Measurements from ENCODE around the gene ACTL10. TPM values are rescaled to one million over a fixed set of nuclear protein-coding genes. Genes with fewer than 3 reads are reported as not detected.
A peak's percentile ranks its signal among the peaks of the same experiment; 100 is the strongest.

Gene ACTL10
- total and polyA plus RNA-seq, 2 of the 13 experiments (the other 11 are each of a cell fraction or from before 2014, with no cell fraction given), result not detected

- TF ChIP-seq, protein P1, sequence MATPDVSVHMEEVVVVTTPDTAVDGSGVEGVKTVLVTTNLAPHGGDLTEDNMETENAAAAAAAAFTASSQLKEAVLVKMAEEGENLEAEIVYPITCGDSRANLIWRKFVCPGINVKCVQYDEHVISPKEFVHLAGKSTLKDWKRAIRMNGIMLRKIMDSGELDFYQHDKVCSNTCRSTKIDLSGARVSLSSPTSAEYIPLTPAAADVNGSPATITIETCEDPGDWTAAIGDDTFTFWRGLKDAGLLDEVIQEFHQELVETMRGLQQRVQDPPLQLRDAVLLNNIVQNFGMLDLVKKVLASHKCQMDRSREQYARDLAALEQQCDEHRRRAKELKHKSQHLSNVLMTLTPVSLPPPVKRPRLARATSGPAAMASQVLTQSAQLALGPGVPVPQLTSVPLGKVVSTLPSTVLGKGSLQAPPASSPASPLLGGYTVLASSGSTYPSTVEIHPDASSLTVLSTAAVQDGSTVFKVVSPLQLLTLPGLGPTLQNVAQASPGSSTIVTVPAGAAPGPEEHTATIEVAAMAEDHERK (CRISPR knock-in tag; IDR thresholded peaks at IDR 0.05; ENCODE audit: low read depth), result no peak
- no peak for TF ChIP-seq GATAD2A (CRISPR knock-in tag; IDR thresholded peaks at IDR 0.05)
- TF ChIP-seq ZBTB7A (CRISPR knock-in tag; IDR thresholded peaks at IDR 0.05), result 0 out of 2 replicates have a peak, but pooled peaks have one; percentile 55
- TF ChIP-seq SIN3A (IDR thresholded peaks at IDR 0.05; ENCODE audit: borderline replicate concordance, low read depth, low read length), result no peak
- TF ChIP-seq ZNF558 (CRISPR knock-in tag; IDR thresholded peaks at IDR 0.05; ENCODE audit: borderline replicate concordance), result no peak
- no peak for TF ChIP-seq EHMT2 (IDR thresholded peaks at IDR 0.05; ENCODE audit: borderline replicate concordance, low read depth, low read length)
- TF ChIP-seq ZNF235 (CRISPR knock-in tag; IDR thresholded peaks at IDR 0.05; ENCODE audit: borderline replicate concordance), result no peak; the same call in 1 of the 2 replicates
- TF ChIP-seq TRAFD1 (CRISPR knock-in tag; IDR thresholded peaks at IDR 0.05; ENCODE audit: borderline replicate concordance), result peak; percentile 6; the same call in 1 of the 2 replicates
- 0 out of 2 replicates have a peak, but pooled peaks have one; percentile 1 for TF ChIP-seq EED (CRISPR knock-in tag; IDR thresholded peaks at IDR 0.05)
- TF ChIP-seq NFATC3 (CRISPR knock-in tag; IDR thresholded peaks at IDR 0.05), result 0 out of 2 replicates have a peak, but pooled peaks have one; percentile 72
- TF ChIP-seq, protein P2, sequence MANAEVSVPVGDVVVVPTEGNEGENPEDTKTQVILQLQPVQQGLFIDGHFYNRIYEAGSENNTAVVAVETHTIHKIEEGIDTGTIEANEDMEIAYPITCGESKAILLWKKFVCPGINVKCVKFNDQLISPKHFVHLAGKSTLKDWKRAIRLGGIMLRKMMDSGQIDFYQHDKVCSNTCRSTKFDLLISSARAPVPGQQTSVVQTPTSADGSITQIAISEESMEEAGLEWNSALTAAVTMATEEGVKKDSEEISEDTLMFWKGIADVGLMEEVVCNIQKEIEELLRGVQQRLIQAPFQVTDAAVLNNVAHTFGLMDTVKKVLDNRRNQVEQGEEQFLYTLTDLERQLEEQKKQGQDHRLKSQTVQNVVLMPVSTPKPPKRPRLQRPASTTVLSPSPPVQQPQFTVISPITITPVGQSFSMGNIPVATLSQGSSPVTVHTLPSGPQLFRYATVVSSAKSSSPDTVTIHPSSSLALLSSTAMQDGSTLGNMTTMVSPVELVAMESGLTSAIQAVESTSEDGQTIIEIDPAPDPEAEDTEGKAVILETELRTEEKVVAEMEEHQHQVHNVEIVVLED (CRISPR knock-in tag; IDR thresholded peaks at IDR 0.05; ENCODE audit: borderline replicate concordance), result 0 out of 2 replicates have a peak, but pooled peaks have one; percentile 1
- no peak for TF ChIP-seq STAT6 (CRISPR knock-in tag; IDR thresholded peaks at IDR 0.05; ENCODE audit: borderline replicate concordance)
- no peak for TF ChIP-seq ZNF234 (CRISPR knock-in tag; conservative IDR thresholded peaks at IDR 0.05)
Observed at GRCh38 chr20:33664085-33664761, 2.5 kb upstream of the ACTL10 start (continued).
